ENCODE data around the gene GBX1. TPM values are rescaled to one million over a fixed set of nuclear protein-coding genes. Genes with fewer than 3 reads are reported as not detected.
A peak's percentile ranks its signal among the peaks of the same experiment; 100 is the strongest.

GBX1 gene
- total RNA-seq, 1 experiment from 2014 or later: not detected

DNA sequence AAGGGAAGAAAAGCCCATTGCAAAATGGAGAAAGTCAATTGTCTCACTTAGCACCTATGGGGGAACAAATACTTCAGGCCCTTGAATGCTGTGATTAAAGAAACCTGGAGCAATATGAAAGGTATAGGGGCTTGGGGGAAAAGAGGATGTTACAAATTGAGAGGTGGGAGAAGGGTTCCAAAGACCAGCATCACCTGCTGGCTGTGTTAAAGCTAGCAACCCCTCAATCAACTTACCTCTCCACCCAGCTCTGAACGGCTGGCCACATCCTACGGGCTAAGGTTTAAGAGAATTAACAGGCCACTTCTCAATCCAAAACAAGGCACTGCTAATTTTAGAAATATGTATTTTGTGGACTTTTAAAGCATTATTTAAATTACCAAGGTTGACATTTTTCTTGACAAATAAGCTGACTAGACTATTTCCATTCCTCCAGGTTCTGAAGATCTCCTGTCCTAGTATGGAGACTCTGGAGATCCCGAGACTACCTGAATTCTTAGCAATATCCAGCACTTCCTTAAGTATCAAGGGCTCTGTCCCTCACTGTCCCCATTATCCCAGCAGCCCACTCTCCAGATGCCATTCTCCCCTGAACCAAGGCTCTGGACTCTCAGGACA, 43.8 kb upstream of the GBX1 start:
- Histone ChIP-seq H4K91ac (ENCODE audit: insufficient read length, low read depth, low read length) (no peak overlapping the region), H3K4me1 (ENCODE audit: insufficient read depth, low read length) (peaks cover 5% of the 10 kb centered on the region; the same call in 1 of the 2 replicates), H3K9ac (ENCODE audit: extremely low read depth, insufficient read length, low read length) (no peak overlapping the region), H3K79me1 (ENCODE audit: insufficient read depth, low read depth, low read length, poor library complexity, severe bottlenecking) (no peaks in the 10 kb centered on the region), H3K27me3 (ENCODE audit: insufficient read depth, low read length) (no peaks in the 10 kb centered on the region), H2BK5ac (ENCODE audit: insufficient read length, low read length) (no peak overlapping the region), H2BK120ac (ENCODE audit: low read depth, low read length, poor library complexity, severe bottlenecking) (no peak overlapping the region), H3K23ac (ENCODE audit: insufficient read length, low read depth, low read length) (no peak overlapping the region), H2BK20ac (ENCODE audit: low read depth, low read length, poor library complexity, severe bottlenecking) (no peak overlapping the region), H3K23me2 (ENCODE audit: insufficient read length, low read depth, low read length, poor library complexity, severe bottlenecking) (no peaks in the 10 kb centered on the region), H3K27ac (ENCODE audit: insufficient read length, low read depth, low read length) (no peak overlapping the region), H4K20me1 (ENCODE audit: control insufficient read depth, insufficient read depth, insufficient read length) (no peaks in the 10 kb centered on the region), H2AFZ (ENCODE audit: low read length) (no peak overlapping the region), H3T11ph (ENCODE audit: low read length) (no peak overlapping the region), H4K5ac (ENCODE audit: insufficient read length, low read depth, low read length) (no peak overlapping the region), H3K56ac (ENCODE audit: insufficient read length, low read depth, low read length) (no peak overlapping the region), H3K18ac (ENCODE audit: insufficient read length, low read depth, low read length) (no peak overlapping the region), H3K14ac (ENCODE audit: insufficient read depth, low read length) (no peak overlapping the region), H3K79me2 (ENCODE audit: insufficient read depth, low read length) (no peaks in the 10 kb centered on the region), H3K4ac (ENCODE audit: low read depth, low read length) (no peak overlapping the region), H2BK12ac (ENCODE audit: insufficient read length, low read depth, low read length) (no peak overlapping the region), H2BK15ac (ENCODE audit: low read depth, low read length) (no peak overlapping the region), H2AK5ac (ENCODE audit: insufficient read length, low read length) (no peak overlapping the region), H3K4me2 (ENCODE audit: insufficient read depth, insufficient read length, low read length) (no peak overlapping the region), H3K9me3 (ENCODE audit: control insufficient read depth, low read depth, low read length) (no peaks in the 10 kb centered on the region), H4K8ac (replicated peaks; ENCODE audit: insufficient read length, low read depth, low read length) (no peak overlapping the region)
- Mint-ChIP-seq H3K4me1 (peaks cover 13 to 16% of the 10 kb centered on the region in 2 experiments), H3K27ac (peak overlapping the region in 1 of 3 experiments; percentile 43; a peak in 1 of 7 replicates), H3K4me3 (no peak overlapping the region), H3K27me3 (ENCODE audit: low read depth) (peaks cover 9% of the 10 kb centered on the region), H3K9me3 (no peaks in the 10 kb centered on the region), H3K36me3 (ENCODE audit: insufficient read depth in 1 of 3, low read depth in 3 of 3) (peaks cover 26 to 48% (median 34%) of the 10 kb centered on the region in 3 experiments; a peak in 6 of 7 replicates)
- TF ChIP-seq, protein P1, sequence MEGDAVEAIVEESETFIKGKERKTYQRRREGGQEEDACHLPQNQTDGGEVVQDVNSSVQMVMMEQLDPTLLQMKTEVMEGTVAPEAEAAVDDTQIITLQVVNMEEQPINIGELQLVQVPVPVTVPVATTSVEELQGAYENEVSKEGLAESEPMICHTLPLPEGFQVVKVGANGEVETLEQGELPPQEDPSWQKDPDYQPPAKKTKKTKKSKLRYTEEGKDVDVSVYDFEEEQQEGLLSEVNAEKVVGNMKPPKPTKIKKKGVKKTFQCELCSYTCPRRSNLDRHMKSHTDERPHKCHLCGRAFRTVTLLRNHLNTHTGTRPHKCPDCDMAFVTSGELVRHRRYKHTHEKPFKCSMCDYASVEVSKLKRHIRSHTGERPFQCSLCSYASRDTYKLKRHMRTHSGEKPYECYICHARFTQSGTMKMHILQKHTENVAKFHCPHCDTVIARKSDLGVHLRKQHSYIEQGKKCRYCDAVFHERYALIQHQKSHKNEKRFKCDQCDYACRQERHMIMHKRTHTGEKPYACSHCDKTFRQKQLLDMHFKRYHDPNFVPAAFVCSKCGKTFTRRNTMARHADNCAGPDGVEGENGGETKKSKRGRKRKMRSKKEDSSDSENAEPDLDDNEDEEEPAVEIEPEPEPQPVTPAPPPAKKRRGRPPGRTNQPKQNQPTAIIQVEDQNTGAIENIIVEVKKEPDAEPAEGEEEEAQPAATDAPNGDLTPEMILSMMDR (conservative IDR thresholded peaks at IDR 0.05): peak; percentile 42; the same call in 2 of the 3 replicates
- WGBS (ENCODE audit: extremely low coverage, insufficient read length, low lambda C conversion rate): no CpG with 5 or more reads among the region's 3 CpGs
- DNase-seq: no peak
